HK-2 (cell line): ENCODE data around the gene ELSPBP1.
A peak's percentile ranks its signal among the peaks of the same experiment; 100 is the strongest.
"Not testable (repeated sequence)": the region's sequence is repeated elsewhere in the genome, so short reads cannot be mapped to it uniquely, and the experiment has no call there.

Source experiments
- DNase-seq: peaks from one replicate; pipeline ENCODE4 v3.0.0-alpha.2; 2018; ENCODE audit not compliant: unreplicated experiment

Gene ELSPBP1

GRCh38 chr19:48043675-48044258 is 49.3 kb downstream of the ELSPBP1 start, which contains the start of gene CABP5:
Gene CABP5, minus strand, starts transcription at chr19:48044079. Its CDS starts 157 bp downstream, at chr19:48043922.
- DNase-seq, result no peak

GRCh38 chr19:48044561-48044960 is 50.1 kb downstream of the ELSPBP1 start:
- DNase-seq, result peak; percentile 5

- no peak for DNase-seq
These were observed 57.1 kb downstream of the ELSPBP1 start for GRCh38 chr19:48051335-48052033.

DNA sequence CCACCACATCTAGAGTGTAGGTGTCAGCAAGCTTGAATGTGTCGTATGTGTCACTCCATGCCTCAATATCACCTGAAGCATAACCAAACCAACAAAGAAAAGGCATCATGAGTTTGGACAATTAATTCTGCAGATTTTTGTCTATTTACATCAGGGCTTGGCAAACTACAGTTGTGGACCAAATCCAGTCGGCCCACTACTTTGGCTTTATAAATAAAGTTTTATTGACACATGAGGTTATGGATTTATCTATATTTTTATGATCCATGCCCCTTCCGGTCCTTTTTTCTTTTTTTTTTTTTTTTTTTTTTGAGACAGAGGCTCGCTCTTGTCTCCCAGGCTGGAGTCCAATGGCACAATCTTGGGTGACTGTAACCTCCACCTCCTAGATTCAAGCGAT is 58.6 kb downstream of the ELSPBP1 start:
- no peak for DNase-seq

- no peak for DNase-seq
These were observed 59.4 kb downstream of the ELSPBP1 start for GRCh38 chr19:48053856-48054255.

- DNase-seq, result no peak
These were observed 64.9 kb downstream of the ELSPBP1 start for GRCh38 chr19:48059331-48059730.

DNA sequence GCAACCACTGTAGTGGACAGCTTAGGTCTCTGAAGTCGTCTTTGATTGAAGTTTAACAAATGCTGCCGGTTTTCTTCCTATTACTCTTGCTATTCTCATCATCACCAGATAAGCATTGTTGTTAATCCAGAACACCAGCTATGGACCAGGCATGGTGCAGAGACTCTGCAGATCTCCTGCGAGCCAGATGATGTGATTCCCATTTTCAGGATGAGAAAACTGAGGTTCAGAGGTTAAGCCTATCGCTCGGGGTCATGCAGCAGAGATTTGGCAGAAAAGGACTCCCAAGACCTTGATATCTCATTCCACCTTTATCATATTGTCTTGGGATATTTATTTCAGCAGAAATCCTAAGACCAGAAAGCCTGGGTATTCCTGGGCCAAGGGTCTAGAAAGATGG is 65.9 kb downstream of the ELSPBP1 start:
- no peak for DNase-seq

DNA sequence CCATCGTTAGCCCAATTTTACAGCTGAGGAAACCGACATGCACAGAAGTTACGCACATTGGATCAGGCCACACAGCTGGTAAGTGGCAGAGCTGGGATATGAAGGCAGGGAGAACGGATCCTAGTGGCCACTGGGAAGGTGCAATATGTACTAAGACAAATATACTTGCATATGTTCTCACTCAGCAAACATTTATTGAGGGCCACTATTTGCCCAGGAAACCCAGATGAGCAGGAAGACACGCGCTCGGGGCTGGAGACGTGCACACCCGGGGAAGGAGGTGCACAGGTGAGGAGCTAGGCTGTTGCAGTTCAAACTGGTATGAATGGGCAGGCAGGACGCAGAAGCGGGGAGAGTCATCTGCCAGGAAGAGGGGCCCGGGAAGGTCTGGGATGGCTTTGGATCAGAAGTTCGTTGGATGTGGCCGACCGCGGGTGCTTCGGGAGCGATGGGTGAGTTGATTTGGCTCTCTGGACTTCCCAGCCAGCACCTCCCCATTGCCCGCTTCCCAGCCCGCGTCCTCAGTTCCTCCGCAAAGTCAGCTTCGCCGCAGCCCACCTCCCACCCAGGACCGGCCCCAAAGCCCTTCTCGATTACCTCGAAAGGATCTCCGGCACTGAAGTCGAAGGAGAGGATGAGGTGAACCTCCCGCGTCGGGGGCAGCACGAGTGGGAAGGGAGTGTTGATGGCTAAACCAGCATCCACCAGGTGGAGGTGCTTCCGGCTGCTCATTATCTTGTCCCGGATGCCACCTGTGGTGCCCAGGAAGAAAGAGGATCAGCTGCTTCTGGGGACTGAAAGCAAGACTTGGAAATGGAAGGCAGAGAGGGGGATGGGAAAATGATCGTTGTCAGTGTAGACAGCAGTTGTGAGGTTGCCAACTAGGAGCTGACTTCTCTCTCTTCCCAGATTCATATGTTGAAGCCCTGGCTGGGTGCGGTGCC is 67.2 kb downstream of the ELSPBP1 start:
- DNase-seq, result no peak

GRCh38 chr19:48064509-48064908 is 70.1 kb downstream of the ELSPBP1 start:
- DNase-seq, result no peak

DNA sequence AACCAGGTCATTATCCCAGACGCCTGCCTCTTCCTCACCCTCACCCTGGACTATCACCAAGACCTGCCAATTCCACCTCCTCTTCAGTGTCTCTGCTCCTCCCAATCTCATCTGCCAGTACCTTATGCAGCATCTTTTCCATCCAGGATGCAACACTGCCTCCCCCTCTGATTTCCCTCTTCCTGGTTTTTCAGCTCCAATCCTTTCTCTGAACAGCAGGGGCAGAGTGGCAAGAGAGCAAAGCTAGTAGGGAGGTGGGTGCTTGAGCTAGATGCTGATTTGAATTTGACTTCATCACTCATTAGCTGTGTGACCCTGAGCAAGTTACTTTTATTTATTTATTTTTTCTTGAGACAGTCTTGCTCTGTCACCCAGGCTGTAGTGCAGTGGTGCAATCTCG is 75.0 kb downstream of the ELSPBP1 start:
- DNase-seq, result no peak

DNA sequence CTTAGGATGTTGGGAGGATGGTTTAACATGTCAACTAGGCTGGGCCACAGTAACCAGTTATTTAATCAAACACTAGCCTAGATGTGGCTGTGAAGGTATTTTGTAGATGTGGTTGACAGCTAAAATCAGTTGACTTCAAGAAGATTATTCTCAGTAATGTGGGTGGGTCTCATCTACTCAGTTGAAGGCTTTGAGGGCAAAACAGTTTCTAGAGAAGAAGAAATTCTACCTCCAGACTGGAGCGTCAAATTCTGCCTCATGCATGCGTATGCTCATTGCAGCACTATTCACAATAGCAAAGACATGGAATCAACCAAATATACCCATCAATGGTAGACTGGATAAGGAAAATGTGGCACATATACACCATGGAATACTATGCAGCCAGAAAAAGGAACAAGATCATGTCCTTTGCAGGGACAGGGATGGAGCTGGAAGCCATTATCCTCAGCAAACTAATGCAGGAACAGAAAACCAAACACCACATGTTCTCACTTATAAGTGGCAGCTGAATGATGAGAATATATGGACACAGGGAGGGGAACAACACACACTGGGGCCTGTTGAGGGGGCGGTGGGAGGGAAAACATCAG is 75.8 kb downstream of the ELSPBP1 start:
- not testable (repeated sequence) for DNase-seq
